ENCODE data around the gene PTCD2. TPM values are rescaled to one million over a fixed set of nuclear protein-coding genes. Genes with fewer than 3 reads are reported as not detected.

PTCD2 gene
- total RNA-seq, 4 donors from 2014 or later = 0.59 to 14.0 (median 5.5) TPM

- intact Hi-C loops (cut with DNase I; ENCODE audit: low total_unique reads) = no loop called here
- H3K36me3 ChIP-seq = no peaks in the 10 kb centered on the region
- no peak for TF ChIP-seq CTCF (IDR thresholded peaks at IDR 0.05)
- no peak for TF ChIP-seq POLR2A (IDR thresholded peaks at IDR 0.05)
- no peaks in the 10 kb centered on the region for H3K27me3 ChIP-seq
- no peaks in the 10 kb centered on the region for H3K4me1 ChIP-seq
- no peaks in the 10 kb centered on the region for H3K9me3 ChIP-seq
- H3K4me3 ChIP-seq = no peak overlapping the region
- DNase-seq = no peak
- H3K27ac ChIP-seq = no peak overlapping the region
Measured at GRCh38 chr5:72337159-72337558, 17.0 kb downstream of the PTCD2 start.

DNA sequence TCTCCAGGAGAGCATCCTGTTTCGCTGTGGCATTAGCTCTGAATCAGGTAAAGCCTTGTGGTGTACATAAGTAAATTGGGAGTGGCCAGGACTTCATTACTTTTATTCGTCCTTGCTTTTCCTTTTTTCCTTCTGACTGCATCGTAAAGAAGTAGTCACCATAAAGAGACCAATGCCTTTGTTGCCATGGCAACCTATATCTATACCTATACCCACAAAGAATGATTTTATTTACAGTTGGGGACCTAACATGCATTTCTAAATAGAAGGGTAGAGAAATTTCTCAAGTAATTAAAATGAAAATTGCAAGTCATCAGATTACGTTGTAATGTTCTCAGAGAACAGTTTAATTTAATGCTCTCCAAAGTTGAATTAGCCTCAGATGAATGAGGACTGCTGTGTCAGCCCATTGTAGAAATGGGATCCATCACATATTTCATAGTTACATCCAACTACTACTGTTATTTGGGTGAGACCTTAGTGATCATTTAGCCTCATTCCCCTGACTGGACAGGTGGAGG lies 18.6 kb downstream of the PTCD2 start:
- Histone ChIP-seq H3K36me3 (no peaks in the 10 kb centered on the region), H3K27ac (no peak overlapping the region)
- intact Hi-C loops (cut with DNase I; ENCODE audit: low total_unique reads) = no loop called here

GRCh38 chr5:72346398-72346797 lies 26.2 kb downstream of the PTCD2 start:
- no peaks in the 10 kb centered on the region for H3K4me1 ChIP-seq
- no peak for DNase-seq
- no peak for TF ChIP-seq CTCF (IDR thresholded peaks at IDR 0.05)
- no peak for TF ChIP-seq POLR2A (IDR thresholded peaks at IDR 0.05)
- H3K36me3 ChIP-seq = no peaks in the 10 kb centered on the region
- H3K27me3 ChIP-seq = no peaks in the 10 kb centered on the region
- H3K27ac ChIP-seq = no peak overlapping the region
- H3K4me3 ChIP-seq = no peak overlapping the region
- no peaks in the 10 kb centered on the region for H3K9me3 ChIP-seq
- intact Hi-C loops (cut with DNase I; ENCODE audit: low total_unique reads) = no loop called here

More for the DNA sequence above, 18.6 kb downstream of the PTCD2 start:
- TF ChIP-seq CTCF (IDR thresholded peaks at IDR 0.05) = no peak
- no peak for TF ChIP-seq POLR2A (IDR thresholded peaks at IDR 0.05)
- Histone ChIP-seq H3K4me1 (no peaks in the 10 kb centered on the region), H3K27me3 (no peaks in the 10 kb centered on the region), H3K9me3 (no peaks in the 10 kb centered on the region), H3K4me3 (no peak overlapping the region)
- DNase-seq = no peak

- intact Hi-C loops (cut with DNase I; ENCODE audit: low total_unique reads) = no loop called here
- Histone ChIP-seq H3K27me3 (no peaks in the 10 kb centered on the region), H3K9me3 (no peaks in the 10 kb centered on the region), H3K36me3 (no peaks in the 10 kb centered on the region), H3K4me3 (no peak overlapping the region), H3K4me1 (no peaks in the 10 kb centered on the region), H3K27ac (no peak overlapping the region)
- no peak for TF ChIP-seq CTCF (IDR thresholded peaks at IDR 0.05)
- no peak for TF ChIP-seq POLR2A (IDR thresholded peaks at IDR 0.05)
- no peak for DNase-seq
Measured at GRCh38 chr5:72347801-72348308, 27.7 kb downstream of the PTCD2 start.

GRCh38 chr5:72351376-72351775 lies 31.2 kb downstream of the PTCD2 start:
- H3K9me3 ChIP-seq = no peaks in the 10 kb centered on the region
- H3K27me3 ChIP-seq = no peaks in the 10 kb centered on the region
- intact Hi-C loops (cut with DNase I; ENCODE audit: low total_unique reads) = no loop called here
- DNase-seq = no peak
- H3K4me1 ChIP-seq = no peaks in the 10 kb centered on the region
- no peak overlapping the region for H3K4me3 ChIP-seq
- H3K36me3 ChIP-seq = no peaks in the 10 kb centered on the region
- TF ChIP-seq POLR2A (IDR thresholded peaks at IDR 0.05) (no peak), CTCF (IDR thresholded peaks at IDR 0.05) (no peak)
- no peak overlapping the region for H3K27ac ChIP-seq
